Liver (tissue), 3 donors: Measurements from ENCODE around the gene GGA1.

ENCODE experiments used
- EGR1 ChIP-seq, 2 donors: IDR thresholded peaks; 2 replicates each; pipeline ENCODE4 v1.6.1; 2016 to 2018; ENCODE audit warnings: antibody characterized with exemption in 2 of 2, low read depth in 2 of 2
- FOXA2 ChIP-seq: IDR thresholded peaks from 2 replicates; pipeline ENCODE4 v1.6.1; 2016; ENCODE audit warnings: antibody characterized with exemption
- GABPA ChIP-seq, 2 donors: IDR thresholded peaks in 1 of 2; conservative IDR thresholded peaks in 1 of 2; 2 replicates each; pipeline ENCODE4 v1.6.1; 2016; ENCODE audit warnings: antibody characterized with exemption in 2 of 2, mild to moderate bottlenecking in 1 of 2, moderate library complexity in 1 of 2
- HNF4A ChIP-seq, 2 donors: conservative IDR thresholded peaks; 2 replicates each; pipeline ENCODE4 v1.6.1; 2016; ENCODE audit warnings: antibody characterized with exemption in 2 of 2, mild to moderate bottlenecking in 2 of 2
- JUND ChIP-seq, 2 donors: IDR thresholded peaks; 2 replicates each; pipeline ENCODE4 v1.6.1; 2016; ENCODE audit warnings: antibody characterized with exemption in 2 of 2
- NR2F2 ChIP-seq: IDR thresholded peaks from 2 replicates; pipeline ENCODE4 v1.6.1; 2016; ENCODE audit warnings: antibody characterized with exemption
- RAD21 ChIP-seq, 2 donors: IDR thresholded peaks; 2 replicates each; pipeline ENCODE4 v1.6.1; 2016; ENCODE audit warnings: antibody characterized with exemption in 2 of 2, mild to moderate bottlenecking in 2 of 2
- REST ChIP-seq: IDR thresholded peaks from 2 replicates; pipeline ENCODE4 v1.6.1; 2016; ENCODE audit warnings: antibody characterized with exemption, mild to moderate bottlenecking
- RXRA ChIP-seq, 2 donors: IDR thresholded peaks; 2 replicates each; pipeline ENCODE4 v1.6.1; 2017 to 2018; ENCODE audit warnings: antibody characterized with exemption in 2 of 2, mild to moderate bottlenecking in 1 of 2
- SP1 ChIP-seq: IDR thresholded peaks from 2 replicates; pipeline ENCODE4 v1.6.1; 2018; ENCODE audit warnings: antibody characterized with exemption, mild to moderate bottlenecking
- YY1 ChIP-seq: IDR thresholded peaks from 2 replicates; pipeline ENCODE4 v1.6.1; 2016; ENCODE audit warnings: antibody characterized with exemption, mild to moderate bottlenecking
- ZBTB33 ChIP-seq: IDR thresholded peaks from 2 replicates; pipeline ENCODE4 v1.6.1; 2016; ENCODE audit warnings: antibody characterized with exemption
- TF ChIP-seq, protein P1 (sequence below): fragments of 150-350 bp; IDR thresholded peaks from 2 replicates; pipeline ENCODE4 v1.5.1; 2017; ENCODE audit warnings: improper control_type of control experiment, low read depth, low read length; ENCODE audit not compliant: missing input control
- TF ChIP-seq, protein P2 (sequence below): IDR thresholded peaks from 2 replicates; pipeline ENCODE4 v1.6.1; 2016; ENCODE audit warnings: antibody characterized with exemption
- donor health status: healthy.
- donor health status: healthy.

DNA sequence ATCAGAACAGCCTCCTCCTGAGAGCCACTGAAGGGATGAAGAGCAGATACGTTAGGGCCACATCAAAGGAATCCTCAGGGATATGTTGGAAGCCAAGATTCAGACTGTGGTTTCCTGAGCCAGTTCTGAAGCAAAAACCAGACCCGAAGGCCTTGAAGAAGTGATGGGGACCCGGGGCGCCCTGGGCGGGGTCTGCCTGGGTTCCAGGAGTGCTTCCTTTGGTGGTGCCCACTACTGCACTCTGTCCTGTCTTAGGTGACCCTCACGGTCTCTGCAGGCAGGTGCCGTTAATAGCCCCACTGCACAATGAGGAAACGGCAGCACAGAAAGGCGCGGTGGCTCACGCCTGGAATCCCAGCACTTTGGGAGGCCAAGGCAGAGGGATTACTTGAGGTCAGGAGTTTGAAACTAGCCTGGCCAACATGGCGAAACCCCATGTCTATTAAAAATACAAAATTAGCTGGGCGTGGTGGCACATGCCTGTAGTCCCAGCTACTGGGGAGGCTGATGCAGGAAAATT, 18.0 kb downstream of the GGA1 start:
- TF ChIP-seq RAD21 (IDR thresholded peaks at IDR 0.05), result no peak
- TF ChIP-seq, protein P1, sequence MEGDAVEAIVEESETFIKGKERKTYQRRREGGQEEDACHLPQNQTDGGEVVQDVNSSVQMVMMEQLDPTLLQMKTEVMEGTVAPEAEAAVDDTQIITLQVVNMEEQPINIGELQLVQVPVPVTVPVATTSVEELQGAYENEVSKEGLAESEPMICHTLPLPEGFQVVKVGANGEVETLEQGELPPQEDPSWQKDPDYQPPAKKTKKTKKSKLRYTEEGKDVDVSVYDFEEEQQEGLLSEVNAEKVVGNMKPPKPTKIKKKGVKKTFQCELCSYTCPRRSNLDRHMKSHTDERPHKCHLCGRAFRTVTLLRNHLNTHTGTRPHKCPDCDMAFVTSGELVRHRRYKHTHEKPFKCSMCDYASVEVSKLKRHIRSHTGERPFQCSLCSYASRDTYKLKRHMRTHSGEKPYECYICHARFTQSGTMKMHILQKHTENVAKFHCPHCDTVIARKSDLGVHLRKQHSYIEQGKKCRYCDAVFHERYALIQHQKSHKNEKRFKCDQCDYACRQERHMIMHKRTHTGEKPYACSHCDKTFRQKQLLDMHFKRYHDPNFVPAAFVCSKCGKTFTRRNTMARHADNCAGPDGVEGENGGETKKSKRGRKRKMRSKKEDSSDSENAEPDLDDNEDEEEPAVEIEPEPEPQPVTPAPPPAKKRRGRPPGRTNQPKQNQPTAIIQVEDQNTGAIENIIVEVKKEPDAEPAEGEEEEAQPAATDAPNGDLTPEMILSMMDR, result no peak
- TF ChIP-seq, protein P2, sequence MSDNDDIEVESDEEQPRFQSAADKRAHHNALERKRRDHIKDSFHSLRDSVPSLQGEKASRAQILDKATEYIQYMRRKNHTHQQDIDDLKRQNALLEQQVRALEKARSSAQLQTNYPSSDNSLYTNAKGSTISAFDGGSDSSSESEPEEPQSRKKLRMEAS, result no peak
- no peak for TF ChIP-seq REST
- no peak for TF ChIP-seq GABPA (IDR thresholded peaks at IDR 0.05 in 1 of 2, conservative IDR thresholded peaks at IDR 0.05 in 1 of 2)
- no peak for TF ChIP-seq JUND (IDR thresholded peaks at IDR 0.05)
- TF ChIP-seq ZBTB33, result no peak
- no peak for TF ChIP-seq SP1
- no peak for TF ChIP-seq EGR1 (IDR thresholded peaks at IDR 0.05; ENCODE audit: low read depth in 2 of 2)
- TF ChIP-seq FOXA2, result no peak
- no peak for TF ChIP-seq YY1
- no peak for TF ChIP-seq NR2F2
- no peak for TF ChIP-seq RXRA (IDR thresholded peaks at IDR 0.05)
- TF ChIP-seq HNF4A (conservative IDR thresholded peaks at IDR 0.05), result no peak
